ENCODE measurements around the gene LIMCH1.

DNA sequence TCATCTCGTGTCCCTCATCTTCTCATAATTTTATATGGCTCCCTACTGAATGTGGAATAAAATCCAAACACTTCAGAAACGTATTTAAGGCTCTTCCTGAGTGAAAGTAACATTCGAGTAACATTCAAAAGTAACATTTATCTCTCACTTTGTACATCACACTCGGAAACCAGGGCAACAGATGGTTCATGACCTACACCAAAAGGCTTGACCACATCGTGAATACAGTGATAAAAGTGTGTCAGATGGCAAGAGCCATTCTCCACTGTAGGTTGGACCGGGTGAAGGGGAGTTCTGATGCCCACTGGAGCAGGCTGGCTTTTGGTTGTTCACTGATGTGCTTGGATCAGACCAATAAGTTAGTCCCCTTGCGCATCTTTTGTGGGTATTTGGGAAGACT is 5.6 kb upstream of the LIMCH1 start:
- TF ChIP-seq NRF1 (IDR thresholded peaks at IDR 0.05; ENCODE audit: low read depth, low read length) (no peak), EZH2phosphoT487 (IDR thresholded peaks at IDR 0.05; ENCODE audit: borderline replicate concordance, low read depth) (no peak), USF1 (IDR thresholded peaks at IDR 0.05; ENCODE audit: borderline replicate concordance, low read depth) (no peak), NFIC (IDR thresholded peaks at IDR 0.05; ENCODE audit: borderline replicate concordance) (no peak), EP300 (IDR thresholded peaks at IDR 0.05; ENCODE audit: borderline replicate concordance in 1 of 2, low read depth in 1 of 2, low read length in 1 of 2) (no peak), TEAD4 (IDR thresholded peaks at IDR 0.05; ENCODE audit: borderline replicate concordance, insufficient read depth) (no peak), POLR2AphosphoS5 (IDR thresholded peaks at IDR 0.05; ENCODE audit: low read depth, low read length) (no peak)
- TF ChIP-seq, protein P1, sequence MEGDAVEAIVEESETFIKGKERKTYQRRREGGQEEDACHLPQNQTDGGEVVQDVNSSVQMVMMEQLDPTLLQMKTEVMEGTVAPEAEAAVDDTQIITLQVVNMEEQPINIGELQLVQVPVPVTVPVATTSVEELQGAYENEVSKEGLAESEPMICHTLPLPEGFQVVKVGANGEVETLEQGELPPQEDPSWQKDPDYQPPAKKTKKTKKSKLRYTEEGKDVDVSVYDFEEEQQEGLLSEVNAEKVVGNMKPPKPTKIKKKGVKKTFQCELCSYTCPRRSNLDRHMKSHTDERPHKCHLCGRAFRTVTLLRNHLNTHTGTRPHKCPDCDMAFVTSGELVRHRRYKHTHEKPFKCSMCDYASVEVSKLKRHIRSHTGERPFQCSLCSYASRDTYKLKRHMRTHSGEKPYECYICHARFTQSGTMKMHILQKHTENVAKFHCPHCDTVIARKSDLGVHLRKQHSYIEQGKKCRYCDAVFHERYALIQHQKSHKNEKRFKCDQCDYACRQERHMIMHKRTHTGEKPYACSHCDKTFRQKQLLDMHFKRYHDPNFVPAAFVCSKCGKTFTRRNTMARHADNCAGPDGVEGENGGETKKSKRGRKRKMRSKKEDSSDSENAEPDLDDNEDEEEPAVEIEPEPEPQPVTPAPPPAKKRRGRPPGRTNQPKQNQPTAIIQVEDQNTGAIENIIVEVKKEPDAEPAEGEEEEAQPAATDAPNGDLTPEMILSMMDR (IDR thresholded peaks at IDR 0.05), result no peak
- TF ChIP-seq, protein P2, sequence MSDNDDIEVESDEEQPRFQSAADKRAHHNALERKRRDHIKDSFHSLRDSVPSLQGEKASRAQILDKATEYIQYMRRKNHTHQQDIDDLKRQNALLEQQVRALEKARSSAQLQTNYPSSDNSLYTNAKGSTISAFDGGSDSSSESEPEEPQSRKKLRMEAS (IDR thresholded peaks at IDR 0.05; ENCODE audit: low read depth), result no peak
